HUES64 (cell line): ENCODE data around the gene DDX39B.

Experiments used
- H3K27ac ChIP-seq: 2 replicates; pipeline ENCODE4 v1.7.0; 2013; ENCODE audit warnings: low read depth, low read length, inconsistent platforms
- H3K27me3 ChIP-seq: 2 replicates; pipeline ENCODE4 v1.6.1; 2013; ENCODE audit warnings: mild to moderate bottlenecking, low read length; ENCODE audit not compliant: insufficient read depth
- H3K36me3 ChIP-seq: 2 replicates; pipeline ENCODE4 v1.6.1; 2013; ENCODE audit warnings: mild to moderate bottlenecking, low read length; ENCODE audit not compliant: insufficient read depth
- H3K4me1 ChIP-seq: 2 replicates; pipeline ENCODE4 v1.6.1; 2013; ENCODE audit warnings: mild to moderate bottlenecking, low read length, moderate library complexity; ENCODE audit not compliant: insufficient read depth
- H3K4me3 ChIP-seq: 2 replicates; pipeline ENCODE4 v1.5.1; 2013; ENCODE audit warnings: mild to moderate bottlenecking, low read length, moderate library complexity
- H3K9ac ChIP-seq: 2 replicates; pipeline ENCODE4 v1.6.1; 2013; ENCODE audit warnings: mild to moderate bottlenecking, low read depth, low read length
- H3K9me3 ChIP-seq: 2 replicates; pipeline ENCODE4 v1.6.1; 2013; ENCODE audit warnings: low read depth, low read length; ENCODE audit not compliant: insufficient read depth
- WGBS: fragments of 150-250, 120-280 bp; methylation state at CpG from one replicate; pipeline ENCODE4 v1.1.7; 2013; ENCODE audit warnings: missing lambda C conversion rate; 5-methylcytosine and 5-hydroxymethylcytosine counted together

Gene DDX39B

DNA sequence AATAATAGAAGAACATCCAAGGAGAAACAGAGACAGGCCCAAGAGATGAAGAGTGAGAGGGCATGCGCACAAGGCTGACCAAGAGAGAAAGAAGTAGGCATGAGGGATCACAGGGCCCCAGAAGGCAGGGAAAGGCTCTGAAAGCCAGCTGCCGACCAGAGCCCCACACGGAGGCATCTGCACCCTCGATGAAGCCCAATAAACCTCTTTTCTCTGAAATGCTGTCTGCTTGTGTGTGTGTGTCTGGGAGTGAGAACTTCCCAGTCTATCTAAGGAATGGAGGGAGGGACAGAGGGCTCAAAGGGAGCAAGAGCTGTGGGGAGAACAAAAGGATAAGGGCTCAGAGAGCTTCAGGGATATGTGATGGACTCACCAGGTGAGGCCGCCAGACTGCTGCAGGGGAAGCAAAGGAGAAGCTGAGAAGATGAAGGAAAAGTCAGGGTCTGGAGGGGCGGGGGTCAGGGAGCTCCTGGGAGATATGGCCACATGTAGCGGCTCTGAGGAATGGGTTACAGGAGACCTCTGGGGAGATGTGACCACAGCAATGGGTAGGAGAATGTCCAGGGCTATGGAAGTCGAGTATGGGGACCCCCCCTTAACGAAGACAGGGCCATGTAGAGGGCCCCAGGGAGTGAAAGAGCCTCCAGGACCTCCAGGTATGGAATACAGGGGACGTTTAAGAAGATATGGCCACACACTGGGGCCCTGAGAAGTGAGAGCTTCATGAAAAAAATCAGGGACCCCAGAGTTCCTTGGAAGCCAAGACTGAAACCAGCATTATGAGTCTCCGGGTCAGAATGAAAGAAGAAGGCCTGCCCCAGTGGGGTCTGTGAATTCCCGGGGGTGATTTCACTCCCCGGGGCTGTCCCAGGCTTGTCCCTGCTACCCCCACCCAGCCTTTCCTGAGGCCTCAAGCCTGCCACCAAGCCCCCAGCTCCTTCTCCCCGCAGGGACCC, 32.6 kb upstream of the DDX39B start:
- WGBS = 89% methylated on average over 14 of the region's 14 CpGs
- H3K4me3 ChIP-seq = no peak overlapping the region
- H3K4me1 ChIP-seq = peaks cover 5% of the 10 kb centered on the region; the same call in 1 of the 2 replicates
- H3K27me3 ChIP-seq = no peaks in the 10 kb centered on the region
- H3K9me3 ChIP-seq = no peaks in the 10 kb centered on the region
- H3K36me3 ChIP-seq = no peaks in the 10 kb centered on the region
- no peak overlapping the region for H3K27ac ChIP-seq
- no peak overlapping the region for H3K9ac ChIP-seq

DNA sequence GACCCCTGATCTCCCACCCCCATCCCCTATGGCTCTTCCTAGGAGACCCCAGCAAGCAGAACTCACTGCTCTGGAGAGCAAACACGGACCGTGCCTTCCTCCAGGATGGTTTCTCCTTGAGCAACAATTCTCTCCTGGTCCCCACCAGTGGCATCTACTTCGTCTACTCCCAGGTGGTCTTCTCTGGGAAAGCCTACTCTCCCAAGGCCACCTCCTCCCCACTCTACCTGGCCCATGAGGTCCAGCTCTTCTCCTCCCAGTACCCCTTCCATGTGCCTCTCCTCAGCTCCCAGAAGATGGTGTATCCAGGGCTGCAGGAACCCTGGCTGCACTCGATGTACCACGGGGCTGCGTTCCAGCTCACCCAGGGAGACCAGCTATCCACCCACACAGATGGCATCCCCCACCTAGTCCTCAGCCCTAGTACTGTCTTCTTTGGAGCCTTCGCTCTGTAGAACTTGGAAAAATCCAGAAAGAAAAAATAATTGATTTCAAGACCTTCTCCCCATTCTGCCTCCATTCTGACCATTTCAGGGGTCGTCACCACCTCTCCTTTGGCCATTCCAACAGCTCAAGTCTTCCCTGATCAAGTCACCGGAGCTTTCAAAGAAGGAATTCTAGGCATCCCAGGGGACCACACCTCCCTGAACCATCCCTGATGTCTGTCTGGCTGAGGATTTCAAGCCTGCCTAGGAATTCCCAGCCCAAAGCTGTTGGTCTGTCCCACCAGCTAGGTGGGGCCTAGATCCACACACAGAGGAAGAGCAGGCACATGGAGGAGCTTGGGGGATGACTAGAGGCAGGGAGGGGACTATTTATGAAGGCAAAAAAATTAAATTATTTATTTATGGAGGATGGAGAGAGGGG, 31.7 kb upstream of the DDX39B start:
- Histone ChIP-seq H3K36me3 (no peaks in the 10 kb centered on the region), H3K27me3 (no peaks in the 10 kb centered on the region), H3K9me3 (no peaks in the 10 kb centered on the region), H3K9ac (no peak overlapping the region), H3K4me1 (peaks cover 5% of the 10 kb centered on the region; the same call in 1 of the 2 replicates), H3K27ac (no peak overlapping the region), H3K4me3 (no peak overlapping the region)
- WGBS = 86% methylated on average over 9 of the region's 9 CpGs

DNA sequence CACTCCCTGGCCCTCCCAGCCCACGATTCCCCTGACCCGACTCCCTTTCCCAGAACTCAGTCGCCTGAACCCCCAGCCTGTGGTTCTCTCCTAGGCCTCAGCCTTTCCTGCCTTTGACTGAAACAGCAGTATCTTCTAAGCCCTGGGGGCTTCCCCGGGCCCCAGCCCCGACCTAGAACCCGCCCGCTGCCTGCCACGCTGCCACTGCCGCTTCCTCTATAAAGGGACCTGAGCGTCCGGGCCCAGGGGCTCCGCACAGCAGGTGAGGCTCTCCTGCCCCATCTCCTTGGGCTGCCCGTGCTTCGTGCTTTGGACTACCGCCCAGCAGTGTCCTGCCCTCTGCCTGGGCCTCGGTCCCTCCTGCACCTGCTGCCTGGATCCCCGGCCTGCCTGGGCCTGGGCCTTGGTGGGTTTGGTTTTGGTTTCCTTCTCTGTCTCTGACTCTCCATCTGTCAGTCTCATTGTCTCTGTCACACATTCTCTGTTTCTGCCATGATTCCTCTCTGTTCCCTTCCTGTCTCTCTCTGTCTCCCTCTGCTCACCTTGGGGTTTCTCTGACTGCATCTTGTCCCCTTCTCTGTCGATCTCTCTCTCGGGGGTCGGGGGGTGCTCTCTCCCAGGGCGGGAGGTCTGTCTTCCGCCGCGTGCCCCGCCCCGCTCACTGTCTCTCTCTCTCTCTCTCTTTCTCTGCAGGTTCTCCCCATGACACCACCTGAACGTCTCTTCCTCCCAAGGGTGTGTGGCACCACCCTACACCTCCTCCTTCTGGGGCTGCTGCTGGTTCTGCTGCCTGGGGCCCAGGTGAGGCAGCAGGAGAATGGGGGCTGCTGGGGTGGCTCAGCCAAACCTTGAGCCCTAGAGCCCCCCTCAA, 30.5 kb upstream of the DDX39B start, which contains the start of gene LTA:
TSS of gene LTA (plus strand) at position 249 of the 871 bp plus-strand sequence. CDS start at position 703, 454 bp downstream.
- WGBS = 92% methylated on average over 27 of the region's 27 CpGs
- Histone ChIP-seq H3K27me3 (no peaks in the 10 kb centered on the region), H3K27ac (no peak within 1 kb of the TSS), H3K9ac (no peak within 1 kb of the TSS), H3K4me1 (peaks cover 4% of the 10 kb centered on the region; the same call in 1 of the 2 replicates), H3K4me3 (no peak within 1 kb of the TSS), H3K9me3 (no peaks in the 10 kb centered on the region), H3K36me3 (no peaks in the 10 kb centered on the region)

DNA sequence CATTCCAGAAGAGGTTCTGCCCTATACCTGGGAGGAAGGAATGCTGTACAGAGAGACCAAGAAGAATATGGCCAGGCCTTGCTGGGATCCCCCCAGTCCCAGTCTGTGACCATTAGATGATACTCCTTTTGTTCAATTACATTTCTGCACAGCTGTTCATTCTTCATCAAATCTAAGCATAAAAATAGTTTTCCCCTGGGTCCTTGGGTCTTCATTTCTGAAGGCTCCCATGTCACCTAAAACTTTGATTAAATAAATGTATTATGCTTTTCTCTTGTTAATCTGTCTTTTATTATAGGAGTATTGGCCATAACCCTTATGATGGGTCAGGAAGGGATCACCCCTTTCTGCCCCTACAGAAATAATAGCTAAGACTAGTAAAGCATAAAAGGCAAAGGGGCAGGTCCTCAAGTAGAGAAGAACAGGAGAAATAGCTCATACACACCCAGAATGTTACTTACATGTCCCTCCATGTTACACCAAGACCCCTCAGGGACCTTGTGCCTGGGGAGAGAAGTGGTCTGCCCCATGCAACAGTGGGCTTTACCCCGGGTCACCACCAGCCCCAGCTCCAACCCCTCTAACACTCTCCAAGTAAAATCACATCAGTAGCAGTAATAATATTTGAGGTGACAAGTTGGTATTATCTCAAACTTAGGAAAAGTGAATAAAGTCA, 28.2 kb upstream of the DDX39B start:
- Histone ChIP-seq H3K27ac (no peak overlapping the region), H3K4me3 (no peak overlapping the region), H3K36me3 (no peaks in the 10 kb centered on the region), H3K9ac (no peak overlapping the region), H3K27me3 (no peaks in the 10 kb centered on the region), H3K9me3 (no peaks in the 10 kb centered on the region), H3K4me1 (peaks cover 4% of the 10 kb centered on the region; the same call in 1 of the 2 replicates)
- WGBS = no CpG with 5 or more reads among the region's 1 CpG

DNA sequence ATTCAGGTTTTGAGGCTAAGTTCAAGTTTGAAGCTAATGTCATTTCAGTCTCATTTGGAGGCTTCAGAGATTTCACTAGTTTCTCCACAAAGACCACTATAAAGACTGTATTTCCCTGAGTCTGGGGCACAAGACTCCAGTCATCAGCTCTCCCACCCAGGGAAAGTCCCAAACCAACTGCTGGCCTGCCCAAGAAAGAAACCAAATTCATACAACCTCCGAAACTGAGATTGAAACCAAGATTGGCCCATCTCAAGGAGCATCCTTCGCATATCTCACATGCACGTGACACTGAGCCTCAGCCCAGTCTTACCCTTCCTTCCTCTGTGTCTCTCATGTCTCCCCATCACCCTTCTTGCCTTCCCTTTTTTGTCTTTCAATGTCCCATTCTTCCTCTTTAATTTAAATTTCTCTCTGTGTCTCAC, 26.7 kb upstream of the DDX39B start:
- no peak overlapping the region for H3K27ac ChIP-seq
- WGBS = 87% methylated on average over 3 of the region's 3 CpGs
- H3K4me3 ChIP-seq = no peak overlapping the region
- H3K36me3 ChIP-seq = no peaks in the 10 kb centered on the region
- no peaks in the 10 kb centered on the region for H3K9me3 ChIP-seq
- peaks cover 4% of the 10 kb centered on the region; the same call in 1 of the 2 replicates for H3K4me1 ChIP-seq
- H3K9ac ChIP-seq = no peak overlapping the region
- H3K27me3 ChIP-seq = no peaks in the 10 kb centered on the region

DNA sequence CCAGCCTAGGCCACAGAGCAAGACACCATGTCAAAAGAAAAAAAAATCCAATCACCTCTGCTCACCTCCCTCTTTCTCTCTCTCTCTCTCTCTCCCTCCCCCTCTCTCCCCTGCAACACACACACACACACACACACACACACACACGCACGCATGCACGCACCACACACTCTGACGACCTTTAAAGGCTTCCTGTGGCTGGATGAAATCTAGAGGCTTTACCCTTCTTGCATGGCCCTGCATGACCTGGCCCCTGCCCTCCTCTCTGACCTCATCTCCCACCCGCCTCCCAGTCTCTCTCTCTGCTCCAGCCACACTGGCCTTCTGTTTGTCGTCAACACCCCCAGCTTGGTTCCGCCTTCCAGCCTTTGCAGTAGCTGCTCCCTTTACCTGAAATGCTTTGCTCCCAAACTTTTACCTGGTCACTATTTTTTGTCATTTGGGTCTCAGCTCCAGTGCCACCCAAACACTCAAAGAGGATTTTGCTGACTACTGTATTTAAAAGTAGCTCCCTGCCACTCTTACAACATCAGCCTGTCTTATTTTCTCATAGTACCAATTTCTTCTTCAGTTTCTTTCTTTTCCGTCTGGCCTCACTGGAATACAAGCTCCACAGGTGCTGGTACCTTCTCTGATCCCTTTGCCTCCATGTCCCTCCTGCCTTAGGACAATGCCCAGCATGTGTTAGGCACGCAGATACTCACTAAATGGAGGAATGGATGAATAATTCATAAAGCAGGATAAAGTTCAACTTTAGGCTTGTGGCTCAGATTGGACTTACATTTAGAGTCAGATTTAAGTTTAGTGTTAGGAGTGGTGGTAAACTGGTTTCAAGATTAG, 25.9 kb upstream of the DDX39B start:
- H3K4me3 ChIP-seq = no peak overlapping the region

DNA sequence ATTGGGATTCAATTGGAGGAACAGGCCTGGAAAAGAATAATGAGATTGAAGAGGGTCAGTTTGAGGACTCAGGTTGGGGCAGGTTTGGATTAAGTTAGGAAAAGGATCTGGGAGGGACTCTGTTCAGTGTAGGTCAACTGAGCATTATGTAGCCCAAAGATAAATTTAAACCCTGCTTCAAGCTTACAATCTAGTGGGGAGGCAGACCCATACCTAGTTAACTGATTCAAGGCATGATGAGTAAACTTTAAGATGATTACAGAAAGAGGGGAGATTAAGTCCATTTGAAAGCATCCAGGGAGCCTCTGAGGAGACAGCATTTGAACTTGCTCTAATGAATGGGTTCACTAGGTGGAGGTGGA, 18.9 kb upstream of the DDX39B start:
- Histone ChIP-seq H3K9me3 (no peaks in the 10 kb centered on the region), H3K4me3 (no peak overlapping the region), H3K9ac (no peak overlapping the region), H3K4me1 (peaks cover 15% of the 10 kb centered on the region; the same call in 1 of the 2 replicates), H3K27me3 (no peaks in the 10 kb centered on the region), H3K27ac (peak overlapping the region; percentile 64), H3K36me3 (peaks cover 31% of the 10 kb centered on the region)

More for the DNA sequence above, 25.9 kb upstream of the DDX39B start:
- 58% methylated on average over 9 of the region's 9 CpGs for WGBS
- H3K36me3 ChIP-seq = no peaks in the 10 kb centered on the region
- H3K4me1 ChIP-seq = peaks cover 4% of the 10 kb centered on the region; the same call in 1 of the 2 replicates
- no peaks in the 10 kb centered on the region for H3K27me3 ChIP-seq
- no peak overlapping the region for H3K9ac ChIP-seq
- no peak overlapping the region for H3K27ac ChIP-seq
- no peaks in the 10 kb centered on the region for H3K9me3 ChIP-seq

DNA sequence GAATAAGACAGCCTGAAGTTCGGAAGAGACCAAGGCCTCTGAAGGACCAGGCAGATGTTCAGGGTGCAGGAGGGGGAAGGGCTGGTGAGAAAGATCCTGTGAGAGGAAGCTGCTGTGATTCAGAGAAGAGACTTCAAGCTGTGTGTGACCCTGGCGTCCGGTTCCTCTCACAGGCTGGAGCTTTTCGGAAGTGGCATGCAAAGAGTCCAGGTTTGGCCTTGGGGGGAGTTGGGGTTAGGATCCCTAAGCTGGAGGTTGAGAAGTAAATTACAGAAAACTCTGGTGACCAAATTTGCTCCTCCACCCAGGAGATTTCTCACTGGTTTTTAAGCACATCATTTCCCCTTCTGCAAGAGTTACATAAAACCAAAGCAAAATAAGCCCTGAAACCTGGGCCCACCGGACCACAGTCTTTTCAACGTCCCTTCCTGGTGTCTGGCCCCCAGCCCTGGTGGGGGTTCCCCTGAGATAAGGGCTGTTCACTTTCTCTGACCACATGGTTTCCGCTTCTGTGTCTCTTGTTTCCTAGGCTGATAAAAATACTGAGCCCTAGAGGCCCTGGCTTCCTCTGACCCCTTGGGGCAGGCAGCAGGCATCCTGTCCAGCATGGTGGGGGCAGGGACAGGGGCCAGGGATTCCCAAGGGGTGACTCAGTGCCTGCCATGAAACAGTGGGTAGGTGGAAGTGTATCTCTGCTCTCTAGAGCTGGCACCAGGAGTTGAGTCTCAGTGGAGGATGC, 18.3 kb upstream of the DDX39B start:
- Histone ChIP-seq H3K4me3 (no peak overlapping the region), H3K4me1 (peaks cover 15% of the 10 kb centered on the region; the same call in 1 of the 2 replicates), H3K27me3 (no peaks in the 10 kb centered on the region), H3K27ac (peak overlapping the region; percentile 64), H3K9me3 (no peaks in the 10 kb centered on the region), H3K9ac (peak overlapping the region; percentile 55; the same call in 1 of the 2 replicates), H3K36me3 (peaks cover 31% of the 10 kb centered on the region)
- WGBS = 85% methylated on average over 7 of the region's 7 CpGs

DNA sequence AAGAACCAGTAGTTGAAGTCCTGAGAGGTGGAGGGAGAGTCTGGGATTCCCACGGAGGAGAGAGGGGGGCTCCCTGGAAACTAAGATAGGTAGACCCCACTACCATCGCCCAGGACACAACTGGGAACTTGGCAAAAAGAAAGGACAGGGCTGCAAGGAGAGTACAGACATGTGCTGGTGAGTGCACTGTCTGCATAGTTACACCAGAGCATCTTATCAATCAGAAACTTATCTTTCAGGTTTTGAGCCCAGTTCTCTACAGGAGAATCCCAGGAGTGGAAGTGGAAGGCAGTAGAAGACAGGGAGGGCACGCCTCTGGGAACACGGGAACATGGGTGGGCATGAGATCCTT, 17.8 kb upstream of the DDX39B start:
- H3K4me1 ChIP-seq = peaks cover 15% of the 10 kb centered on the region; the same call in 1 of the 2 replicates
- H3K27me3 ChIP-seq = no peaks in the 10 kb centered on the region
- no peak overlapping the region for H3K4me3 ChIP-seq
- H3K36me3 ChIP-seq = peaks cover 35% of the 10 kb centered on the region
- no peaks in the 10 kb centered on the region for H3K9me3 ChIP-seq
- 73% methylated on average over 4 of the region's 4 CpGs for WGBS
- H3K9ac ChIP-seq = peak overlapping the region; percentile 55; the same call in 1 of the 2 replicates
- peak overlapping the region; percentile 64 for H3K27ac ChIP-seq
